Dedifferentiated amniotic fluid mesenchymal stem cell (primary cell): ENCODE results near the gene GLRX3.

Experiments used
- DNase-seq: peaks from one replicate; pipeline ENCODE4 v3.0.0-alpha.2; 2016; ENCODE audit errors: extremely low spot score

GLRX3 gene

GRCh38 chr10:130208807-130209206 lies 72.6 kb downstream of the GLRX3 start:
- no peak for DNase-seq

DNA sequence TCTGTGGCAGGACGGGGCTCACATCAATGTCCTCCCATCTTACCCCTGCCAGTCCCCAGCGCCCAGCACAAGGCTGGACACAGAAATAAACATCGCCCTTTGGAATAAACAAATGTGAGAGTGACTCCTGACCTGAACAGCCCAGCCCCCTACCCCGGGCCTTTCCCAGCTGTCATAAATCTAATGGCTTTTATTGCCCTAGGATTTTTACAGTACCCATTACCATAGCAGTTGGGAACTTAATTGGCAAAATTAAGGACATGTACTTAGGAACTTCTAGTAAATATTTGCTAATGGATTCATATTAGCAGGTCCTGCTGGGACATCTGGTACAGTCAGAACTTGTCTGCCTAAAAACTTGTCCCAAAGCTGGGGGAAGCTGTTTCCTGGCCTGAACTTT lies 76.6 kb downstream of the GLRX3 start:
- DNase-seq: no peak

DNA sequence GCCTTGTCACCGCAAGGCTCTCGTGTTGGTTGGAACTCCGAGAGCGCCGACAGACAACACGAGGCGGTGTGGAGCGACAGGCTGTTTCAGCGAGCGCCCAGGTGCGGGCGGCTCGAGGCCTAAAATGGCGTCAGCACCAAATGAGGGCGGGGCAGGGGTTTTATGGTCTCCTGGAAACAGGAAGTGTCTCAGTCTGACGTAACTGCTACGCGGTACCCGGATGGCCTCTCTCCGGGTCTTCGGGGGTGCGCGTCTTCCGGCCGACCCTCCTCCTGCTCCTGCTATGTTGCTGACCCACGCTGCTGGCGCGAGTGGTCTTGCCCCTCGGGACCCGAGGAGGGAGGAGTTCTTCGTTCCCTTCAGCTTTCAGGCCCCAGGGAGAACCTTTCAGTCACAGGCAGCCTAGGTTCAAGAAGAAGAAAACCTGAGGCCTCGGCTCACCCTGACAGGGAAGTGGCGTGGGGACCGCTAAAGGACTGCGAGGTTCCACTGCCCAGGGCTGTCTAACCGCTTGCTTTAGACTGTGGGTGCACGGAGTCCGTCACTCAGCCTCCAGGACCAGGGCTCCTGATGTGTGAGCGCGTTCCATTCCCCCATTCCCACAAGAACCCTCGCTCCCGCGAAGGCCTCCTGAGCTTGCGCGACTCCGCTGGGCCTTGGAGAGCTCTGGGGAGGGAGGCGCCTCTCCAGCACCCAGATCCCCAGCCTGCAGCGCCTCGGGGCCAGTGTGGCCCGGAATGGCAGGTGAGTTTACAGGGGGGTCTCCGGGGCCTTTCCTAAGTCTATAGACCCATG lies 77.3 kb downstream of the GLRX3 start:
- DNase-seq: no peak

DNA sequence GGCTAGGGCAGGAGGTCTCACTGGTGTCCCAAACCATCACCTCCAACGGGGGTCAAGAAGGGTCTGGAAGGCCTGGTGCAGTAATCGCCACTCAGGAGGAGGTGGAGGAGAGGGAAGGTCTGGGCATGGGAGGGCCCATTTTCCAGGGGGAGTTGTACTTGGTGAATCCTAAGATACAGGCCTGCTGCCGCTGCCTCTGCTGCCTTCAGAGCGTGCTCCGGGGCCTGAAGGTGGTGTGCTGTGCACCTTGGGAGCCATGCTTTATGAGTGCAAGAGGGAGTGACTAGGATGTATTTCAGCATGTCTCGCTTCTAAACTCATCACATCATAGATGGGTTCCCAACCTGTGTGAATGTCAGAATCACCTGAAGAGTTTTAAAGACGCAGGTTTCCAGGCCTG lies 78.2 kb downstream of the GLRX3 start:
- DNase-seq: no peak

DNA sequence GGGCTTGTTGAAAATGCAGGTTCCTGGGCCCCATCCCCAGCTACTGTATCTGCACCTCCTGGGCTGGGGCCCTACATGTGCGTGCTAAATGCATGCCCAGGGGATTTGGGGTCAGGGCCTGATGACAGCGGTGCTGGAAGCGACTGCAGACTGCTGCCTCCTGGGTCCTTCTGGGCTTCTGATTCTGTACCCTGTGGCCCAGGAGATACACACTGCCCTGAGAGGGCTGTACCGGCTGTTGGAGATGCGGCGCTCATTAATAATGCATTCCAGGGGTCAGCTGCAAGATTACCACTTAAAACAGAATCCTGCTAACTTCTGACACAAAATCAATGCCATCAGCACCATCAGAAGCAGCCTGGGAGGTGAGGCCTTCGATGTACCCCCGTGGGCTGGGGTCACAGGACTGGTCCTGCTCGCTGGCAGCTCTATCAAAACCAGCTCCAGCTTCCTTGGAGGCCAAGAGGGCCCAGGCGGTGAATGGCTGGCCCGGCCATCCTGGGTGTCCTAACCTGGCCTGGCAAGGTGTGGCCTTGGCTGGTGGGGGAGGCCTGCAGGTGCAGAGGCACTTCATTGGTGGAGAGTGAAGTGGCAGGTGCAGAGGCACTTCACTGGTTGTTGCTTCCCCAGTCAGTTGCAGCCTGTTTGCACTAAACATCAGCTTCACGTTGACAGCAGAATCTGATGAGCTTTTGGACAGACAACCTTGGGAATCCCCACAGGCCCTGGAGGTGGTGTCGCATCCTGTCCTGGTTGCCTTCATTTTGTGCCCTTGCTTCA lies 79.2 kb downstream of the GLRX3 start:
- no peak for DNase-seq

DNA sequence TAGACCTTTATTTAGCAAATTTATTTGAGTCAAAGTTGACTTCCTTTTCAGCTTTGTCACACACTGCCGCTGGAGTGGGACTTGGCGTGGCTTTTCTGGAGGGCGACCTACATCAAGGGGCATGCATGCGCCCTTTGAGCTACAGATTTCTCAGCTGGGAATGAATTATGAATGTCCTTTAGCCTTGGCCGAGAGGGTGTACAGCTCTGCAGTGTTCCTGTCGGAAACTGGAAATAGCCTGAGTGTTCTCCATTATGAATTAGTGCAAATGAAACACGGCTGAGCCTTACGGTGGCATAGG lies 79.7 kb downstream of the GLRX3 start:
- no peak for DNase-seq

DNA sequence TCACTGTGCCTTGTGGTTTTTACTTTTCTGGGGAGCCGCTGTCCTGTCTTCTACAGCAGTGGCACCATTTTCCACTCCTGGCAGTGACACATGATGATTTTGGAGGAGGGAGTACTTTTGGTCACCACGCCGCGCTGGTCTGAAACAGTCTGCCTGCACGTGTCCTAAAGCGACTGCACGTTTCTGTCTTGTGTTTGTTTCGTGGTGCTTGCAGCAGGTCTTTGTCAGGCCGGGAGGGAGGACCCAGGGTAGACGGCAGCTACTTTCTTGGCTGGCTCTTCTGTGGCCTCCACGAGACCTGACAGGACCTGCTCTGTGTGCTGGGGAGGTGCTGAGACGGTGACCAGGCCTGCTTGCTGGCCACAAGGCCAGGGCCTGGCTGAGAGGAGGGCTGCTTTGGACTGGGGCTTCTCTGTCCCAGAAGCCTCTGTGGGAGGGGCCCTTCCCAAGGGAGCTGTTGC lies 82.0 kb downstream of the GLRX3 start:
- no peak for DNase-seq

DNA sequence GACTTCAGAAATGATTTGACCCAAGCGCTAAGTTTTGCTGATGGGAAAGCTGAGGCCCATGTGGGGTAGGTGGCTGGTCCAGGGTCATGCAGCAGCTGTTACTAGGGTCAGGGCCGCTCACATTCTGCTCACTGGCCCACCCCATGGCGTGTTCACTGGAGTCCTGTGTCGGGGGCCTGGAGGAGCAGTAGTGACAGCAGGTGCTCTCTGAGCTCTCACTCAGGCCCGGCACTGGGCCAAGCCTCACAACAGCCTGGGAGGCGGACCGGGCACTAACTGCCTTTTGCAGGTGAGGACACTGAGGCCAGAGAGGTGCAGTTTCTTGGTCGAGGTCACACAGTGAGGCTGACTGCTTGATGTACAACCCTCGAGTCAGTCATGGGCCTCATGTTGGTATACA lies 82.7 kb downstream of the GLRX3 start:
- no peak for DNase-seq

GRCh38 chr10:130220251-130221185 lies 84.3 kb downstream of the GLRX3 start:
- DNase-seq: no peak

GRCh38 chr10:130221456-130222375 lies 85.5 kb downstream of the GLRX3 start:
- no peak for DNase-seq

DNA sequence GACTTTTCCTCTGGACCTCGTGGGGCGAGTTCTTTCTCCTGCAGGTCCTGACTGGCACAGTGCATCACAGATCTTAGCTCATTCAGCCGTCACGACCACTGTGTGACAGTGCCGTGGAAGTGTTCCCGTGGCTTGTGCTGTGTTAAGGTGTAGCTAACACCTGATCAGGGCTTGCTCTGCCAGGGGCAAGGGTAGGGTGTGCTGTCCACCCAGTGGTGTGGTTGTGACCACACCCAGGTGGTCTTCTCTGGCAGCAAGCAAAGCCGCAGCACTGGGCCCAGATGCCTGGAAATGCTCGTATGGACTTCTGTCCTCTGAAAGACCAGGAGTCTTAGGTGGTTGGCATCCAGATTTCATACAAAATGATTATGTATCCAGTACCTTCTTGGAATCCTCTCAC lies 86.2 kb downstream of the GLRX3 start:
- no peak for DNase-seq

DNA sequence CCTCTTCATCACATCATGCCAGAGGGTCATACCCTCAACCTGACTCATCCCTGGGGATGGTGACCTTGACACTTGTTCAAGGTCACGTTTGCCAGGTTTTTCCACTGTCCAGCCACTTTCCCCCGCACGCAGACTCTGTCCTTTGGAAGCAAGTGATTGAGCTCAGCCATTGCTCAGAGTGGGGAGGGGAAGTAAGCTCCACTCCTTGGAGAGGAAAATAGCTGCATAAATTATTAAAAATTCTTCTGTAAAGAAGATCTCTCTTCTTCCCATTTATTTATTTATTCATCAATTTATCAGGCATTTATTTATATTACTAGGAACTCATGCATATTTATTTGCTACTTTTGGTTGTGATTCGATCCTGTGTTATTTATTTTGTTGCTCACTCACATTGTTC lies 88.0 kb downstream of the GLRX3 start:
- DNase-seq: no peak

- DNase-seq: no peak
Observed at GRCh38 chr10:130226012-130226411, 89.8 kb downstream of the GLRX3 start.

DNA sequence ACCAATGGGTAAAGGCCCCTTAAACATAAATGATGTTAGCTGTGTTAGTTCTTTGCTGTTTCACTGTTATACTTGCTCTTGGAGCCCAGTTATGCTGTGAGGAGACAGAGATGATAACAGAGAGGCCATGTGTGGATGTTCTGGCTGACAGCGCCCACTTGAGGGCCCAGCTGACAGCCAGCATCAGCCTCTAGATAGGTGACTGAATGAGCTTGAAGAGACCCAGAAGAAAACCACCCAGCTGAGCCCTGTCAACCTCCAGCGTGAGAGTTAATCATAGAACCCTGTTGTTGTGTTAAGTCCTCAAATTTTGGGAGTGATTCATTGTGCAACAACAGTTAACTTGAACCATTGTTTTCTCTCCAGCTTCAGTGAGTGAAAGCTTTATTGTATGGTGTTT lies 91.7 kb downstream of the GLRX3 start:
- DNase-seq: no peak
